ENCODE results near the gene CRYM.
"Not testable (repeated sequence)": the region's sequence is repeated elsewhere in the genome, so short reads cannot be mapped to it uniquely, and the experiment has no call there.

DNA sequence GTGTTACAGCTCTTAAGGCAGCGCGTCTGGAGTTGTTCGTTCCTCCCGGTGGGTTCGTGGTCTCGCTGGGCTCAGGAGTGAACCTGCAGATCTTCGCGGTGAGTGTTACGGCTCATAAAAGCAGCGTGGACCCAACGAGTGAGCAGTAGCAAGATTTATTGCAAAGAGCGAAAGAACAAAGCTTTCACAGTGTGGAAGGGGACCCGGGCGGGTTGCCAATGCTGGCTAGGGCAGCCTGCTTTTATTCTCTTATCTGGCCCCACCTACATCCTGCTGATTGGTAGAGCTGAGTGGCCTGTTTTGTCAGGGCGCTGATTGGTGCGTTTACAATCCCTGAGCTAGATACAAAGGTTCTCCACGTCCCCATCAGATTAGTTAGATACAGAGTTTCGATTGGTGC is 34.0 kb upstream of the CRYM start:
- not testable (repeated sequence) for TF ChIP-seq EZH2 (IDR thresholded peaks at IDR 0.05); POLR2AphosphoS5 (IDR thresholded peaks at IDR 0.05; ENCODE audit: borderline replicate concordance, low read depth, low read length)
